Endothelial cell of umbilical vein (primary cell): ENCODE results near the gene NUP43. TPM values are rescaled to one million over a fixed set of nuclear protein-coding genes. Genes with fewer than 3 reads are reported as not detected.

Experiments used
- BruUV-seq: library from RNA; stranded (reverse); fragments of 400-500 nt; replicated peaks from 2 replicates; lab custom pipeline; 2021; lab: Mats Ljungman, UMichigan
- CTCF ChIA-PET: fragments of 300-600, 350-600 bp; sonication (Branson Sonifier 250); formaldehyde crosslinking; loops from one replicate; lab custom pipeline; 2021; ENCODE audit warnings: antibody characterized with exemption, inconsistent platforms; lab: Charles Lee
- POLR2A ChIA-PET: fragments of 300-600, 350-600 bp; sonication (Branson Sonifier 250); formaldehyde crosslinking; loops from one replicate; lab custom pipeline; 2021; ENCODE audit warnings: antibody characterized with exemption, inconsistent platforms; lab: Charles Lee
- DNase-seq: peaks from one replicate; pipeline ENCODE4 v3.0.0-alpha.2; 2011; ENCODE audit warnings: low read depth, low spot score
- FAIRE-seq: peaks from 2 replicates; lab custom pipeline; 2011; peaks lifted over from hg19 to GRCh38; lab: Jason Lieb, UNC
- H2AFZ ChIP-seq: 2 replicates; pipeline ENCODE4 v1.6.0; 2012; ENCODE audit warnings: low read depth, low read length, control low read depth, inconsistent platforms
- H3K27ac ChIP-seq: 2 replicates; pipeline ENCODE4 v1.5.1; 2011; ENCODE audit warnings: low read depth, mild to moderate bottlenecking, control low read depth, low read length, moderate library complexity; ENCODE audit not compliant: insufficient read depth
- H3K27me3 ChIP-seq, 2 experiments: 2 replicates each; pipeline versions ENCODE4 v1.6.0 to v1.6.1; 2011; ENCODE audit warnings: low read length in 2 of 2, mixed read lengths in 1 of 2; ENCODE audit not compliant: control insufficient read depth in 2 of 2, insufficient read depth in 2 of 2
- H3K36me3 ChIP-seq, 2 experiments: 2 replicates in 1 of 2; 3 replicates in 1 of 2; pipeline ENCODE4 v1.5.1; 2011; ENCODE audit warnings: low read length in 2 of 2, mild to moderate bottlenecking in 1 of 2, moderate library complexity in 1 of 2; ENCODE audit not compliant: control insufficient read depth in 2 of 2, insufficient read depth in 2 of 2; ENCODE audit errors: extremely low read depth in 1 of 2
- H3K4me1 ChIP-seq: 3 replicates; pipeline ENCODE4 v1.5.1; 2011; ENCODE audit warnings: mild to moderate bottlenecking, low read length; ENCODE audit not compliant: control insufficient read depth, insufficient read depth; ENCODE audit errors: extremely low read depth
- H3K4me2 ChIP-seq: 2 replicates; pipeline ENCODE4 v1.6.1; 2011; ENCODE audit warnings: low read length, control low read depth, mixed read lengths; ENCODE audit not compliant: insufficient read depth
- H3K4me3 ChIP-seq, 3 experiments: fragments of 200-600 bp in 1 of 3; sonication (generic), shearing (Covaris generic) in 1 of 3; replicated peaks in 1 of 3; 2 replicates each; pipeline ENCODE4 v1.5.1; 2011 to 2016; ENCODE audit warnings: control low read depth in 3 of 3, low read length in 3 of 3, mild to moderate bottlenecking in 2 of 3, inconsistent platforms in 1 of 3, low read depth in 1 of 3, moderate library complexity in 1 of 3; ENCODE audit not compliant: insufficient read depth in 1 of 3
- H3K79me2 ChIP-seq: 2 replicates; pipeline ENCODE4 v1.6.0; 2012; ENCODE audit warnings: low read length, inconsistent platforms; ENCODE audit not compliant: control insufficient read depth, insufficient read depth
- H3K9ac ChIP-seq: replicated peaks from 2 replicates; pipeline ENCODE3; 2011; ENCODE audit warnings: low read length, control low read depth; ENCODE audit not compliant: insufficient read depth; ENCODE audit errors: extremely low read depth
- H3K9me1 ChIP-seq: replicated peaks from 3 replicates; pipeline ENCODE4 v1.6.0; 2011; ENCODE audit warnings: mild to moderate bottlenecking, low read length; ENCODE audit not compliant: control insufficient read depth, insufficient read depth; ENCODE audit errors: extremely low read depth
- H3K9me3 ChIP-seq: replicated peaks from 2 replicates; pipeline ENCODE4 v1.5.1; 2012; ENCODE audit warnings: low read length, inconsistent platforms; ENCODE audit not compliant: control insufficient read depth, insufficient read depth
- H4K20me1 ChIP-seq: replicated peaks from 2 replicates; pipeline ENCODE3; 2011; ENCODE audit warnings: mild to moderate bottlenecking, low read length; ENCODE audit not compliant: control insufficient read depth, insufficient read depth; ENCODE audit errors: extremely low read depth
- CTCF ChIP-seq, 2 donors: IDR thresholded peaks; 1 replicate in 1 of 2; 2 replicates in 1 of 2; pipeline ENCODE4 v1.5.1; 2011; ENCODE audit warnings: low read length in 2 of 2, mild to moderate bottlenecking in 2 of 2, moderate library complexity in 2 of 2, control low read depth in 1 of 2, inconsistent platforms in 1 of 2, low read depth in 1 of 2; ENCODE audit not compliant: insufficient read depth in 1 of 2; ENCODE audit errors: extremely low read depth in 1 of 2
- EZH2 ChIP-seq: IDR thresholded peaks from 2 replicates; pipeline ENCODE4 v1.6.1; 2012; ENCODE audit warnings: borderline replicate concordance, low read depth, mild to moderate bottlenecking, moderate library complexity, low read length, inconsistent platforms; ENCODE audit not compliant: severe bottlenecking
- FOS ChIP-seq: IDR thresholded peaks from 2 replicates; pipeline ENCODE4 v1.6.1; 2011; ENCODE audit warnings: mild to moderate bottlenecking, low read length, moderate library complexity, borderline replicate concordance; ENCODE audit not compliant: insufficient read depth
- JUN ChIP-seq: IDR thresholded peaks from 2 replicates; pipeline ENCODE4 v1.6.1; 2011; ENCODE audit warnings: borderline replicate concordance, low read depth; ENCODE audit not compliant: insufficient read length, insufficient read depth
- MAX ChIP-seq: IDR thresholded peaks from 2 replicates; pipeline ENCODE4 v1.6.1; 2011; ENCODE audit not compliant: insufficient read depth, insufficient read length
- MYC ChIP-seq: IDR thresholded peaks from one replicate; pipeline ENCODE4 v1.6.1; 2011; ENCODE audit warnings: mild to moderate bottlenecking, low read depth, low read length
- POLR2A ChIP-seq: IDR thresholded peaks from 2 replicates; pipeline ENCODE4 v1.6.1; 2012; ENCODE audit warnings: low read depth, mild to moderate bottlenecking, control low read depth, low read length
- POLR2AphosphoS5 ChIP-seq: IDR thresholded peaks from 2 replicates; pipeline ENCODE4 v1.6.1; 2012; ENCODE audit warnings: low read depth, mild to moderate bottlenecking, control low read depth, low read length, moderate library complexity; ENCODE audit not compliant: insufficient read depth
- dilution Hi-C: fragments of 300-500 bp; cut with MboI; formaldehyde crosslinking; loops from one replicate; pipeline ENCODE4 v1.15.0; 2019; ENCODE audit warnings: low sequenced_read_pairs; ENCODE audit not compliant: extremely low pct_ligation_motif_present
- intact Hi-C: fragments of 100-400 bp; cut with micrococcal nuclease; formaldehyde crosslinking; loops from one replicate; pipeline ENCODE4 v1.10.0; 2022
- polyA plus RNA-seq, 4 experiments: library from polyadenylated mRNA; depleted of rRNA in 3 of 4; stranded (reverse) in 3 of 4; unstranded in 1 of 4; fragments of >200 nt; gene quantifications; 2 replicates each; pipeline versions ENCODE4 v1.2.1 to v1.2.3, GENCODE V29; 2011 to 2012; ENCODE audit warnings: missing spikeins in 1 of 4
- total RNA-seq: library from RNA; stranded (reverse); gene quantifications from 2 replicates; pipeline ENCODE4 v1.2.3, GENCODE V29; 2021

NUP43 gene
- total and polyA plus RNA-seq, 2 donors (not counting 3 experiments of a cell fraction or from before 2014, with no cell fraction given), result 14.9 to 49.0 TPM

GRCh38 chr6:149727793-149728498, 18.4 kb downstream of the NUP43 start:
- Histone ChIP-seq H3K27ac (no peak overlapping the region), H3K36me3 (peaks cover 5 to 12% of the 10 kb centered on the region in 2 experiments), H3K9me1 (no peaks in the 10 kb centered on the region), H3K4me3 (no peak overlapping the region), H2AFZ (no peak overlapping the region), H3K4me2 (no peak overlapping the region), H3K79me2 (no peaks in the 10 kb centered on the region), H3K9ac (no peak overlapping the region), H3K27me3 (no peaks in the 10 kb centered on the region), H4K20me1 (no peaks in the 10 kb centered on the region), H3K4me1 (no peaks in the 10 kb centered on the region), H3K9me3 (no peaks in the 10 kb centered on the region)
- dilution Hi-C loops, result no loop called here
- POLR2A ChIA-PET, result no interaction called here
- FAIRE-seq (no peak), DNase-seq (no peak)
- no peak for TF ChIP-seq CTCF (IDR thresholded peaks at IDR 0.05; ENCODE audit: extremely low read depth in 1 of 2, insufficient read depth in 1 of 2, low read depth in 1 of 2, low read length in 2 of 2)
- no peak for TF ChIP-seq MAX
- no peak for TF ChIP-seq JUN
- no peak for TF ChIP-seq EZH2
- TF ChIP-seq MYC, result no peak
- TF ChIP-seq POLR2AphosphoS5, result no peak
- no peak for TF ChIP-seq FOS
- TF ChIP-seq POLR2A, result no peak
- BruUV-seq, result no TSS peak
- intact Hi-C loops, result no loop called here
- CTCF ChIA-PET, result no interaction called here
